ENCODE results near the gene LRPAP1.
"Not testable (repeated sequence)": the region's sequence is repeated elsewhere in the genome, so short reads cannot be mapped to it uniquely, and the experiment has no call there.

DNA sequence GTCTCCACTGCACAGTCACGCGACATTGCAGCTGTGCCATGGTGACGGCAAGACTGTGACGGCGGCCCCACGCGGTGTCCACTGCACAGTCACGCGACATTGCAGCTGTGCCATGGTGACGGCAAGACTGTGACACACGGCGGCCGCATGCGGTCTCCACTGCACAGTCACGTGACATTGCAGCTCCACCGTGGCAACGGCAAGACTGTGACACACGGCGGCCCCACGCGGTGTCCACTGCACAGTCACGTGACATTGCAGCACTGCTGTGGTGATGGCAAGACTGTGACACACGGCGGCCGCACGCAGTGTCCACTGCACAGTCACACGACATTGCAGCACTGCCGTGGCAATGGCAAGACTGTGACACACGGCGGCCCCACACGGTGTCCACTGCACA, 32.7 kb upstream of the LRPAP1 start:
- not testable (repeated sequence) for TF ChIP-seq CTCF, POLR2A (IDR thresholded peaks at IDR 0.05)

All from body of pancreas (tissue), 4 donors.